NCI-H1930 (cell line): ENCODE results near the gene FBXL17.

Experiments used
- DNase-seq, 2 experiments: peaks; one replicate each; lab custom pipeline; 2025; lab: John Stamatoyannopoulos, UW

The FBXL17 gene

DNA sequence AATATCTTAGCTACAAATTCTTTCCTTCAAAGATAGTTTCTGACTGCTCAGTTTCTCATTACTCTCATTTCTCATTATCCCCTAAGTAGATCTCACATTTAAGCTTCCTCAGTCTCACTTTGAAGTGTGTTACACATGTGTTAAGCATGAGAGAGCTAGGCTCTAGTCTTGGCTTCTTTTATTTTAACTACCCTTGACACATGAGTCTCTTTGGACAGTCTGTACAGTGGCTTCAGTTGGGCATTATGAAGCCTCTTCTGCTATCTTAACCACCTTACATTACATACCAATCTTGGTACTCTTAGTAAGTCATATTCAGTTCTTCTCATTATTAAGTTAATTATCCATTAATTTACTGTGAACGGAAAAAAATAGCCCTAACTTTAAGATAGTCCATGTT, 232.5 kb downstream of the FBXL17 start:
- DNase-seq: no peak

DNA sequence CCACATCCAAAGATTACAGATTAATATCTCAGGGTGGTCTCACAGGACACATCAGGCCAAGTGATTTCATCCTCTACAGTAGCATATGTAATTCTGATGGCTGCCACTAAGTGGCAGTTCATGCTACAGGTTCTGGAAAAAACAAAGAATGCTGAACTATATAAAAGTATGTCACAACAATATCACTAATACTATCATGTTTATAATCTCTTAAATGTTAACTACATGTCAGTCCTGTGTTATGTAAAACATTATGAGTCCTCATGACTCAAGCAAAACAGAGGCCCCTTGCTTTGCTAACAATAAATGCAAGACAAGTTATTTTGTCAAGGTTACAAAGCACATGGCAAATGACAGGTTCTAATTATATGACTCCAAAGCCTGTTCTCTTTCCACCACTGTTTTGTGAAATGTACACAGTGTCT, 233.2 kb downstream of the FBXL17 start:
- DNase-seq: no peak

DNA sequence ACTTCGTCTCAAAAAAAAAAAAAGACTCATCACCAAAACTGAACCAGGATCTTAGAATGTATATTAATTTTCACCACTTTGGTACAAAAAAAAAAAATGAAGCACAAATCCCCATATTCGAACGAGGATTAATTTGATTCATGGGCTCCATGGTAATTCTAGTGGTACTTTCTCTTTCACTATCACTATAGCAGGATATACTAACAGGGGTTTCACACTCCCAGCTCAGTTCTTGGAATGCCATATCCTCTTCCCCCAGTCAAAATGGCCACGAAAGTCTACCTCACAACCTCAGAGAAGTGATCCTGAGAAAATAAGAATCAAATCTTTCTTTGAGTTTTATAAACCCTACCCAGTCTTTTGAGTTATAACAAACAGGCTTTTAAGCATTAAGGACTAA, 235.7 kb downstream of the FBXL17 start:
- no peak for DNase-seq

DNA sequence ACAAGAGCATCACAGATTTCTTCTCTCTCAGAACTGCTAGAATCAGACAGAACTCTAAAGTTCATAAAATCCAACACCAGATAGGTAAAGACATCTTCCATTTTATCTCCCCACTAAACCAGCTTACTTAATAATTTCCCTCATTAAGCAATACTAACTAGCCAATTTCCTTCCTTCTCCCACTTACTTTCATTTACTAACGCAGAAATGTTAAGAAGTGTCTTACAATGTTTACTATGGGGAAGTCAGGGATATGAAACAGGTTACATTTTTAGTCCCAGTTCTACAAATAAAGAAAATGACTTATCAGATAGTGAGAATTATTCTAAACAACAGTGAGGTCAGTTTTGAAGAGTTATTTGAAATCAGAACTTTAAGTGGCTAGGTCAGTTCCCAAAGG, 236.5 kb downstream of the FBXL17 start:
- DNase-seq: no peak

DNA sequence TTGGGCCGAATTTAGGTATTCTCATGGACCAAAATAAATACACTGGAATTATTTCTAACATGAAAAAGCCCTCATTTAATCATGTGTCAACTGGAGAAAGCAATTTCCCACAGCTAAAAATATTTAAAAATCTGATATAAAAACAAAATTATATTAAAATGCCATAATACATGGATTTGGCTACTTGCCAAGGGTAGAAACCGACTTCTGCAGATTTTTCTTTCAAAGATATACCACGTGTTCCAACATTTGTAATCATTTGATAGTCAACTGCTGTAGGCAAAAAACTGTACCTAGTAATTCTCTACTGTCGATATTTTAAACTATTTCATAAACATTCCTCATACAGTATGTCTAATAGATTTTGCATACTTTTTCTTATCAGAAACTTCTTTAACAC, 237.6 kb downstream of the FBXL17 start:
- DNase-seq: no peak

DNA sequence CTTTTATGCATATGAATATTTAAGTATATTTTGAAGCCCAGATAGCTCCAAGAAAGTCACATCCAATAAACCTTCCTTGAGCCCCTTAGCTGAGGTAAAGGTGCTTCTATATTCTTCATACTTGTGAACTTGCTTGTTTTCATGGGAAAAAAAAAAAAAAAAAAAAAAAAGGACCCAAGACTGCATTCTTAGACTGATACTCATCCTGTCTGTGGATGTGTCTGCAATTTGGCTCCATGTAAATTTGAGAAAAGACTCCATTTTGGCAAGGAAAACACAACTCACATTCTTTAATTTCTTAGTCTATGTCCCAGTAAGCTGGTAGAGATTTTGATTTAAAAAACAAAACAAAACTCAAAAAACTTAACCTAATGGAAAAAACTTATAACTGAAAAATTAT, 238.3 kb downstream of the FBXL17 start:
- DNase-seq: no peak

DNA sequence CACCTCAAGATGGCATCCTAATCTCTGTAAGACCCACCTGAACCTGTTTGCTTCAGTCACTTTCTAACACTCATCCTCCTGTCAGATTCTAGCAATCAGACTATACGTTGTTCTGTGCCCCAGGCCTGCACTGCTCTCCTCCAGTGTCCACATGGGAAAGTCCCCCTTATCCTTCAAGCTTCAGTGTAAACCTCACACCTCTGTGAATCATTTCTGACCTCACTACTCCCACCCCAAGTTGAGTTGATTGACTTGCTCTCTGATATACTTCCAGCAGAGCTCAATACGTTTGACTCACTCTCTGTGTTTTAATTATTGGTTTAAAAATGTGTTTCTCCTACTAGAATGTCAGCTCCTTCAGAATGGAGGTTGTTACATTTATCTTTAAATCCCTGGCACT, 240.2 kb downstream of the FBXL17 start:
- DNase-seq: no peak

DNA sequence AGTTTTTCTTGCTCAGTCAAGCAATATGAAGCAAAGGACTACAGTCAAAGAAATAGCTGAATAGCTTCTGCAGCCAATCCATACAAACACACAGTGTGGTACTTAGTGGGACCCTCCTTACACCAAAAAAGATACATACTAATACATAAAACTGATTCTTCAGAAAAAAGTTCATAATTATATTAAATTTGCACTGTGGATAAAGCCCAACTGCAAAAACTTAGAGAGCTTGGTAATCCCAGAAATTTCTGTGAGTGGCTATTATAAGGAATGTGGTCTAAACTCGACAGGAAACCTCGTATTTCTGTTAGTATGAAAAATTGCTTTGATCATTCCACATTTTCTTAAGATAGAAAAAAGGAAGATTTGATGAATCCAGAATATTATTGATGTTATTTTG, 245.4 kb downstream of the FBXL17 start:
- DNase-seq: no peak

DNA sequence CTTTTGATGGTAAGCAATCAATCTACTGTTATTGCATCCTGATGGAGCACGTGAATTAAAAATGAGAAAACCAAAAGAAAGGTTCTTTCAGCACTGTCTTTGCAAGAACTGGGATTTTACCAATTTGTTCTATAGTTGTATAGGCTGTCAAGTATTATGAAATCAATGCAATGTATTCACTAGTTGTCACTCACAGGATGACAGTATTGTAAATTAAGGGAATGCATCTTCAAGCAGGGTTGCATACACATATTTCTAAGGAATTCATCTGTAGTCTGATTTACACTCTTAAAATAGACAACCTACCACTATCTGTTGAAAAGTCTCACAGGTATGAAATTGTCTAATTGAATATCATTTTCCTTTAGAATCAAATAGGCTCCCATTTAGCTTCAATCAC, 252.8 kb downstream of the FBXL17 start:
- DNase-seq: no peak

DNA sequence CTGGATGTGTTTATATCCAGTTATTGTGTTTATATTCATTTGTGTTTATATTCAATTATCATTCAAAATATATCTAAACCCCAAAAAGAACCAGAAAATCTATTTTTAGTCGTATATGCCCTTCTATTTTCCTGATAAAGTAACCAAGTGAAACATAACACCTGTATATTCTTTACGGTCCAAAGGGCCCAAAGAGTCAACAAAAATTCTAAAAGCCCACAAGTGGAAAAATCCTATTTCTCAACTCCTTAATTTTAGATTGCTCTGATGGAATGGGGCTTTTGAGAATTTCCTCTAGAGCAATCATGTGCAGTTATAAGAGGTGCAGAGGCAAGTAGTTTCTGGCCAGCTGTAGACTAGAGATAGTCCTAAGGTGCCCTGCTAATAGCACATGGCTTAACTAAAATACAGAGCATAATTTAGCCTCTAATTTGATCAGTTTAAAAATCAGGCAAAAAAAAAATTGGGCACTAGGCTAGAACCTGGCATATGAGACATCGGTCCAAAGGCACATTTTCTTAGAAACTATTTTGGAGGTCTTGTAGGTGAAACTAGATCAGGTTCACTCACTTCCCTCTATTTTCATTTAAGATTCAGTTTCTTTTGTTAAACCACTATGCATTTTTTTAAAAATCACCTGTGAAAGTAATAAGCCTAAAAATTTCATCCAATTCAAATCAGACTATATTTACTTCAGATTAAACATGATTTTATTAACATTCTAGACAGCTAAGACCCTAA, 256.0 kb downstream of the FBXL17 start:
- no peak for DNase-seq

DNA sequence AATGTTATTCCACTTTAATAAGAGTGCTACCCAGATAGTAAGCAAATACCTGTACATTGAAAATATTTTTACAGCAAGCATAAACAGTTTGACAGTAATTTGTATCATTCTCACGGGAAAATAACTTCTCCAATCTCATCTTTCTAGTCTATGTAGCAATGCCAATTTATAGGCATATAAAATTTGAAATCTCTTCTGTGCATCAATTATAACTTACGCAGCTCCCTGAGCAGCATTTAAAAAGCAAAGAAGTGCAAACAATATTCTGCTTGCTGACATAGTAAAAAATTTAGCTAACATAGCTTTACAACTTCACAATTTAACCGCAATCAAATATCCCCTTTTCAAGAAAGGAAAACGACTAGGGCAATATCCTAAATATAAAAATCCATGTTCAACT, 257.3 kb downstream of the FBXL17 start:
- no peak for DNase-seq

DNA sequence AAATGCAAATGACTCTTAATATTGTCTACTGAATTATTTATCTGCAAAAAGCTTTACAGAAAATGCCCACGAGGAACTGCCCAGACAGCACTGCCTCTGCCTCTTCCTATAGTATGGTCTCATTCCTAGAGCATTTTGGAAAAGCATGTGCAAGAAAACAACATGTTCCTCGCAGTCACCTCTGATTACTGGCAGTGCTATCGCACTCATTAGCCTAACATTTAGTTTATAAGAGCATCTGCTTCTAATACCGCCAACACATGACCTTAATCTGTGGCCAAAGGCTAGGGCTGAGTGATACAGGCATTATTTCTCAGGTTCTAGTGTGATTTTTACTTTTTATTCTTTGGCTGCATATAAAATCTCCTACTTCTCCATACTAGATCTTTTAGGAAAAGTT, 259.2 kb downstream of the FBXL17 start:
- DNase-seq: no peak

DNA sequence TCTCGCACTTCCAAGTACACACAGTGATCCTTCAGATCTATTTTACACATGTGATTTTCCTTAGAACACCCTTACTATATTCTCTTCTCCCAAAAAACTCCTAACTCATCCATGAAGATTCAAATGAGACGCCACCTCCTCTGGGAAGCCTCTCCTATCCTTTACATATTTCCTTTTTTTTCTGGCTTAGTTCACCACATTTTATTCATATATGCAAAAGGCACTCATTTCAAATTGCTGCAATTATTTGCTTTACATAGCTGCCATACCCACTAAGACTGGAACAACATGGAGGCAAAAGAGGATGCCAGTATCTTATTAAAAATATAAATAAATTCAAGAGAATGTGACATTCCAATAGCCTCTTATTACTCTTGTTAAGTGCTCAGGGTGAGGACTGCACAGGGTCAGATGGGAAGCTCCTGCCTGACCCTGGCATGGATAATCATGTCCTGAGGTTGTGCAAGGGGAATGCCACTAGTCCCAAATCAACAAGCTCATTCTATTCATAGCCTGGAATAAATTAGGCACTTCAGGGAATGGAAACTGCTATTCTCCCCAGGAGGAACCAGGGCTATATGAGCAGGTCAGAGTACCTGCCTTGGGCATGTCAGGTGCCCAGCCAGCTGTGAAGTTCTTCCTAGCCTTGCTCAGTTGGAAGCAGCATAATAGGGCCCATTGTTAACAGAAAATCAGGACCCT, 262.9 kb downstream of the FBXL17 start:
- DNase-seq: no peak

DNA sequence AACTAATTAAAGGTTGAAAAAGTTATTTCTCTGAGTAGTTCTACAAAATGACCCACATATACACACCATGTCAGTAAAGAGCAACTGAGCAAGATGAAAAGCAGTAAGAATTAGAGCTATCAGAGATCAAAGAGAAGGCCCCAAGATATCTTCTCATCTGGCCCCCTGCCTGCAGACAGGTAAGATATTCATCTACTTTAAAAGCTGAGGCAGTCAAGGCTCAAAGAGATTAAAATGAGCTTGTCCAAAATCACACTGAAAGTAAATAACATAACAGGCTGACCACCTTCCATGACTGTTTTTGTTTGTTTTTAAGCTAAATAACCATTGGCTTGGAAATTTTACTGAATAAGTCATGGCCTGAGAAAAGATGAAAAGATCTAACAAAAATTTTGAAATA, 266.2 kb downstream of the FBXL17 start:
- no peak for DNase-seq

DNA sequence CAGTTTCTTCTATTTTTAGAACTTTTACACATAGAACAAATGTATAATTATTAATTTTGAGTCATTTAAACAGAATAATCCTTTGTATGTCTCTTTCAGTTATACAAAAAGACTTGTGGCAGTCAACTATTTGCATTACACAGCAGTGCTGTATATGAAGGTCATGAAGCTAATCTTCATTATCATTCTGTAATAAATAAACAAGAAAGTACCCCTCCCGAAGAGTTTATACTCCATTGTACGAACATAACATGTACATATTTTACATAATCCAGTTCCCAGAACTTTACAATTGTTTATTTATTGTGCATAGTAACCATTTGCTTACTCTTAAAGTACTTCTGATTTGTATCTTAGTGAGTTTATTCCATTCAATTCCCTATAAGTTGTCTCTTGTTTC, 267.9 kb downstream of the FBXL17 start:
- no peak for DNase-seq

DNA sequence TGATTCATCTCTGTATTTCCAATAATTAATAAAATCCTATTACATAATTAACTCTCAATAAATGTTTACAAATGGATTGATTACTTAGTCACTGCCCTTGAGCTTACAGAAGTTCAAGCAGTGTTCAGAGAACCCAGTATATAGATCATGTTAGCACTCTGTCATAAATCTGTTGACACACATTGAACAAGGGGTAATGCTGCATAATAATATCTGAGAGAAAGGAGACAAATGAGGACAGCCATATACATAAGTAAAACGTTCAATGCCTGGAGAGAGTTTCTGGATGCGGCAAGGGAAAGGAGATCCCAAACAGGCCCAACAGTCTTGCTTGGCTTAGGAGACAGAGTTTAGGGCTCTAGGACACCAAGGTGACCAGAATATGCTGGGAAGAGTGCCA, 270.2 kb downstream of the FBXL17 start:
- no peak for DNase-seq

DNA sequence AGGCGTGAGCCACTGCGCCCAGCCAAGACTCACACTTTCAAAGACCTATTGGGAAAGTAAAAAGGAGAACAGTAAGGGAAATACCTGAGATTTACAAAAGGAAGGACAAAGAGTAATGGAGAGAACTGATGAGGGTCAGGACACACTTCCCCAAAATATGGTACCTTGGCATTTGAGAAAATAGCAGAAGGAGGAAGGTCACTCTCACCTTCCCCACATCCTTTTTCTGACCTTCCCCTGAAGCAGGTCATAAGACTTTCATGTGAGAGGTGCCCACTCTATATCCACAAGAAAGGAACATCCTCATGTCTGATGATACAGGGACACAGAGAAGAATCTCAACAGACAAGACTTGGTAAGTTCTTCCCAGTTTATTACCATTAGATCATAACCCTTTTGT, 272.8 kb downstream of the FBXL17 start:
- DNase-seq: no peak

DNA sequence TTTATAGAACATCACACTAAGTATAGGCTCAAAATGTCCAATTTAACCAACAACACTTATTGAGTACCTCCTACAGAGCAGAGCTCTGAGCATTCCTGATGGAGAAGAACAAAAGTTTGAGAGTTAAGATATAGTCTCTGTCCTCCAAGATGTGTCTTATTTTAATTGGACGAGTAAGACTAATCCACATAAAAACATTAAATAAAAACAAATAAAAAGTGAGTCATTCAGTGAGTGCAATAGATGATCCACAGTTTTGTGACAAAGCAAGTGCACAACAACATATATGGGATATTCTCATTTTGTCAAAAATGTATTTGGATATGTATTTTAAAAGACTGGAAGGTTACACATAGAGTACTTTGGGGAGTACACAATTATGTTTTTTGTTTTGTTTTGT, 277.4 kb downstream of the FBXL17 start:
- no peak for DNase-seq

DNA sequence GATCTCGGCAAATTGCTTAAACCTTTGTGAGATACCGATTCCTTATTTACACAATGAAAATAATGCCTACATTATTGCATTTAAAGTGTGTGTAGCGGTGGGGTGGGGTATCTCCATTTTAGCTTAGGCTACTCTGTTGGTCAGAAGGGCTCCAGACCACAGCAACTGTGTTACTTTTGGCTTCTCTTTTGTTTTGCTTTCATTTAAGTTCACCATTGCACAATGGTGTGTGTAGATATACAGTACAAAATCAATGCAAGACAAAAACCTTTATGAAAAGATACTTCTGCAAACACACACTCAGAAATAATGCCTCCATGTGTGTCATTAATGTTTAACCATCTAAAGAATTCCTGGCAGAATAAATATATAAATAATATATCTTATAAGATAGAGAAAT, 279.4 kb downstream of the FBXL17 start:
- DNase-seq: no peak

DNA sequence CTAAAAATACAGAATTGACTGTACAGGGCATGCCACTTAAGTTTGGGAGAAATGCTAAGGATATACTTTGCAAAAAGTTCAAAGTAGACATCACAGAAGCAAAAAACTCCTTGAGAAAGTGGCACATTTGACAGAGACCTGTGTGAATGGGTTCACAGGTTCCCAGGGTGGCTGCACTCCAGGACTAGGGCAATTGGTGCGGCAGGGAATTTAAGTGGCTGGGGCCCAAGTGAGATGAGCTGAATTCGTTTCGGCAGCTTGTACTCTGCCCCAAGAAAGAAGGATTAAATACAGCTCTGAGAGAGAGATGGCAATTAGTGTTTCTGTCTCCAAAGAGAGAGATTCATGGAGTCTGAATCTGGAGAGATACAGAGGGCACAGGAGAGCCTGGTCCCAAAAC, 280.1 kb downstream of the FBXL17 start:
- no peak for DNase-seq

DNA sequence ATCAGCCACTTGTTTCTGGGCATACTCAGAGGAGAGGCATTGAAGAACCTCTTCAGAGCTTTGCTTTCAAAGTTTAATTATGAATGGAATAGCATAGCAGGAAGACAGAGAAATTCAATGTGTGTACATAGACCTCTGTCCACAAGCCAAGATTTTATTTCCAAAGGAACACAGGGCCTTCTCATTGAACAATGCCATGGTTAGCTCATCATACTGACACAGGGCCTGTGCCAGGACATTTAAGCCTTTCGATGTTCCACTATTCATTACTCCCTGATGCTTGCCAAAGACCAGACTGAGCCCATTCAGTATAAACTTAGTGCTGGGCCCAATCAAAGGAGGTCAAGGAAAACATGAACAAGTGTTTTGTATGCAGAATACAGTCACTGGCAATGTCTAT, 280.8 kb downstream of the FBXL17 start:
- no peak for DNase-seq

DNA sequence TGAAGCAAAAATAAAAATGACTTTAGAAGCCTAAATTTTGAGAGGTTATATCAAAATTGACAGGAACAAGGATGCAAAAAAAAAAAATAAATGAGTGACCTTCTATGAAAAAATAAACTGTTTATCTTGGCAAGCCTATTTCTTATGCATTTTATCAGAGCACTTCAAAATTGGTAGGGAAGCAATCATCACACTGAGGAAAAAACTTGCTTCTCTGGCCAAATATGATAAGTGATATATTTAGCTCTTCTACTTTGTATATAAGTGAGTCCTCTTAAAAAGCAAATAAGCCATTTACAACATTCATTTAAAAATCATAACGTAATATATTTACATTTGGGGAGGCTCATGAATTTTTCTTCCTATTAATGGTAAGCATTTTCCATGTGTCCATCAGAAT, 287.1 kb downstream of the FBXL17 start:
- no peak for DNase-seq

DNA sequence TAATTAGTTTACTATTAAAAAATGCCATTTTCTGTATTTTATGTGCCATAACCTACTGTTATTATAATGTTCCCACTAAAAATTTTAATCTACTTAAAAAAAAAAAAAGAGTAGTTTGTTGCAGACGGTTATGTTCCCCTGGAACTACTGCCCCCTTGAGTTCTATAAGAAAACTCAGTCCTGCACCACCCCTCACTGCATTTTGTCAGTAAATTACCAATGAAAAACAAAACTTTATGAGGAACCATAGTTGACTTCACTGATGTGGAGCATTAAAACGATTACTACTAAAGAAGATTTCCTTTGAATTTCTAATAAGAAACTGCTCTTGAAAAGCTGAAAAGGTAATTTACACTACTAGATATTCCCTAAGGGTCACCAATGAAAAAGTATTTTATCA, 288.7 kb downstream of the FBXL17 start:
- no peak for DNase-seq

DNA sequence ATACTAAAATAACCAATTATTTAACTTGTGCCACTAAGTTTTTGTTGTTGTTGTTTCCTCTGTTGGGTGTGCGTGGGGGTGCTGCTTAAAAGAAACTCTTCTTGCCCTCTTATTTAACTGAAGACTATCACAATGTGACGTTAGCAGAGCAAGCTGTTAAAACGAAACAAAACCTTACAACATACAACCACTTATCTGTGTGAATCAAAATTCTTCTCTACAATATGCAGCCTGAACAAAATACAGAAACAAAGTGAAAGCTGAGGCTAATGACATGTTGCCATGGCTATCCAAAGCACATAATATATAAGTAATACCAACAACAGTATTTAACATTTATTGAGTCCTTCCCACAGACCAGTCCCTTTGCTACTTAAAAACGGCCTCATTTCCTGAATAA, 291.0 kb downstream of the FBXL17 start:
- DNase-seq: no peak
